CD4-positive, CD25-positive, alpha-beta regulatory T cell (primary cell): ENCODE measurements around the gene CYP46A1. TPM values are rescaled to one million over a fixed set of nuclear protein-coding genes. Genes with fewer than 3 reads are reported as not detected.

Experiments
- ATAC-seq, 2 donors: fragments of 150-1000 bp; cut with Tn5 transposase; one replicate each; pipeline ENCODE4 v1.10.0; 2021; ENCODE audit warnings: low read depth in 2 of 2, moderate number of reproducible peaks in 2 of 2, moderate library complexity in 1 of 2
- DNase-seq, 3 donors: peaks; one replicate each; pipeline versions ENCODE4 v3.0.0 to v3.0.0-alpha.2; 2012 to 2022; ENCODE audit warnings: mixed read lengths in 1 of 3
- H3K27ac ChIP-seq: one replicate; pipeline ENCODE4 v1.7.0; 2013; ENCODE audit warnings: mild to moderate bottlenecking, low read length; ENCODE audit not compliant: insufficient read depth, poor library complexity, severe bottlenecking
- H3K27me3 ChIP-seq: one replicate; pipeline ENCODE4 v1.7.0; 2013; ENCODE audit warnings: low read length; ENCODE audit not compliant: control insufficient read depth, insufficient read depth
- H3K36me3 ChIP-seq: one replicate; pipeline ENCODE4 v1.7.0; 2013; ENCODE audit warnings: mild to moderate bottlenecking, low read length, moderate library complexity; ENCODE audit not compliant: control insufficient read depth, insufficient read depth
- H3K4me1 ChIP-seq: 2 replicates; pipeline ENCODE4 v1.7.0; 2013; ENCODE audit warnings: mild to moderate bottlenecking, low read length; ENCODE audit not compliant: insufficient read depth, control insufficient read depth, poor library complexity, severe bottlenecking
- H3K4me3 ChIP-seq: one replicate; pipeline ENCODE4 v1.7.0; 2013; ENCODE audit warnings: low read depth, mild to moderate bottlenecking, low read length, moderate library complexity
- H3K9me3 ChIP-seq, 2 experiments: 1 replicate in 1 of 2; 2 replicates in 1 of 2; pipeline ENCODE4 v1.7.0; 2013; ENCODE audit warnings: low read length in 2 of 2, mild to moderate bottlenecking in 1 of 2, moderate library complexity in 1 of 2; ENCODE audit not compliant: control insufficient read depth in 2 of 2
- H3K27ac Mint-ChIP-seq, 3 donors: one replicate each; pipeline ENCODE4 v1.8.0; 2020 to 2022; ENCODE audit warnings: mild to moderate bottlenecking in 3 of 3, mixed read lengths in 3 of 3, moderate library complexity in 2 of 3
- H3K27me3 Mint-ChIP-seq: one replicate; pipeline ENCODE4 v1.8.0; 2022; ENCODE audit warnings: mild to moderate bottlenecking, mixed read lengths
- H3K36me3 Mint-ChIP-seq: one replicate; pipeline ENCODE4 v1.8.0; 2020; ENCODE audit warnings: mixed read lengths
- H3K4me1 Mint-ChIP-seq, 4 donors: one replicate each; pipeline ENCODE4 v1.8.0; 2020 to 2022; ENCODE audit warnings: mixed read lengths in 4 of 4, mild to moderate bottlenecking in 1 of 4
- H3K4me3 Mint-ChIP-seq, 4 donors: one replicate each; pipeline ENCODE4 v1.8.0; 2020 to 2022; ENCODE audit warnings: mild to moderate bottlenecking in 4 of 4, mixed read lengths in 4 of 4, moderate library complexity in 3 of 4
- H3K9me3 Mint-ChIP-seq, 7 donors: one replicate each; pipeline ENCODE4 v1.8.0; 2020 to 2022; ENCODE audit warnings: mixed read lengths in 7 of 7, mild to moderate bottlenecking in 3 of 7, moderate library complexity in 2 of 7
- polyA plus RNA-seq, 4 donors: library from polyadenylated mRNA; unstranded; fragments of 300-500 nt; fragmentation: Illumina TruSeq; gene quantifications; one replicate each; pipeline ENCODE4 v1.2.3, GENCODE V29; 2021
- total RNA-seq: library from RNA; stranded (reverse); gene quantifications from one replicate; pipeline ENCODE4 v1.2.3, GENCODE V29; 2022

The CYP46A1 gene
- total and polyA plus RNA-seq, 5 donors from 2014 or later, result not detected

DNA sequence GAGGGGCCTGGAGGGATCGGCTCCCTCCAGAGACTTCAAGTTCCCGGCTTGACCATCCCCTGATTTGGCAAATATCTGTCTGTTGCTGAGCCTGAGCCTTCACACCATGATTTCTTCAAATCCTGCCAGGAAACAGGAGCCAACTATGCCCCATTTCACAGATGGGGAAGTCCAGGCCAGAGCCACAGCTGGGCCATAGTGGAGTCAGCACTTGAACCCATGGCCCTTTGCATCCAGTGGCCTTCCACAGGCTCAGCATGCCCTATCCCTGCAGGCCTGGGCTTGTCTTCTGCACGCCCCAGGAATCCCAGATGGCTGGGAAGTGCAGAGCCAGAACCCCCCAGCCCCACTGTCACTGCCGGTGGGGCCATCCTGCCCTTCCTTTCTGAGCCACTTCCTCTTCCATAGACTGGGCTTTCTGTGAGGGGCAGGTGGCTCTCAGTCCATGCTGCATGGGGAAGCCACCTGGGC lies 44.9 kb downstream of the CYP46A1 start:
- H3K4me1 ChIP-seq, result peaks cover 10% of the 10 kb centered on the region
- peaks cover 29% of the 10 kb centered on the region for H3K27me3 Mint-ChIP-seq
- peaks cover 0 to 5% (median 0%) of the 10 kb centered on the region in 7 donors for H3K9me3 Mint-ChIP-seq
- no peak overlapping the region for H3K4me3 ChIP-seq
- H3K4me3 Mint-ChIP-seq, result no peak overlapping the region
- DNase-seq, result no peak
- no peaks in the 10 kb centered on the region for H3K36me3 Mint-ChIP-seq
- H3K36me3 ChIP-seq, result no peaks in the 10 kb centered on the region
- no peak overlapping the region for H3K27ac Mint-ChIP-seq
- H3K27ac ChIP-seq, result no peak overlapping the region
- no peaks in the 10 kb centered on the region for H3K9me3 ChIP-seq
- H3K27me3 ChIP-seq, result no peaks in the 10 kb centered on the region
- ATAC-seq, result no peak
- H3K4me1 Mint-ChIP-seq, result peaks cover 0 to 2% (median 0%) of the 10 kb centered on the region in 4 donors

- H3K27ac ChIP-seq, result no peak overlapping the region
- Mint-ChIP-seq H3K27ac (no peak overlapping the region), H3K4me1 (peaks cover 0 to 2% (median 0%) of the 10 kb centered on the region in 4 donors), H3K27me3 (peaks cover 29% of the 10 kb centered on the region), H3K4me3 (peak overlapping the region in 2 of 4 donors; percentile 15 to 57), H3K36me3 (no peaks in the 10 kb centered on the region), H3K9me3 (peaks cover 0 to 2% (median 0%) of the 10 kb centered on the region in 7 donors)
- H3K9me3 ChIP-seq, result no peaks in the 10 kb centered on the region
- H3K4me1 ChIP-seq, result peaks cover 10% of the 10 kb centered on the region
- H3K4me3 ChIP-seq, result no peak overlapping the region
- ATAC-seq, result peak in 1 of 2 donors; percentile 42
- peak; percentile 25 to 31 (median 28) for DNase-seq
- H3K27me3 ChIP-seq, result no peaks in the 10 kb centered on the region
- H3K36me3 ChIP-seq, result no peaks in the 10 kb centered on the region
Measured at GRCh38 chr14:99729991-99730875, 46.1 kb downstream of the CYP46A1 start.

GRCh38 chr14:99730876-99731546 lies 46.9 kb downstream of the CYP46A1 start:
- ATAC-seq, result no peak
- Histone ChIP-seq H3K27me3 (no peaks in the 10 kb centered on the region), H3K4me3 (no peak overlapping the region), H3K4me1 (peaks cover 10% of the 10 kb centered on the region), H3K9me3 (no peaks in the 10 kb centered on the region), H3K36me3 (no peaks in the 10 kb centered on the region), H3K27ac (no peak overlapping the region)
- peak overlapping the region in 2 of 4 donors; percentile 15 to 57 for H3K4me3 Mint-ChIP-seq
- H3K4me1 Mint-ChIP-seq, result peaks cover 0 to 2% (median 0%) of the 10 kb centered on the region in 4 donors
- DNase-seq, result no peak
- peaks cover 0 to 3% (median 0%) of the 10 kb centered on the region in 7 donors for H3K9me3 Mint-ChIP-seq
- no peaks in the 10 kb centered on the region for H3K36me3 Mint-ChIP-seq
- H3K27ac Mint-ChIP-seq, result no peak overlapping the region
- peaks cover 29% of the 10 kb centered on the region for H3K27me3 Mint-ChIP-seq

DNA sequence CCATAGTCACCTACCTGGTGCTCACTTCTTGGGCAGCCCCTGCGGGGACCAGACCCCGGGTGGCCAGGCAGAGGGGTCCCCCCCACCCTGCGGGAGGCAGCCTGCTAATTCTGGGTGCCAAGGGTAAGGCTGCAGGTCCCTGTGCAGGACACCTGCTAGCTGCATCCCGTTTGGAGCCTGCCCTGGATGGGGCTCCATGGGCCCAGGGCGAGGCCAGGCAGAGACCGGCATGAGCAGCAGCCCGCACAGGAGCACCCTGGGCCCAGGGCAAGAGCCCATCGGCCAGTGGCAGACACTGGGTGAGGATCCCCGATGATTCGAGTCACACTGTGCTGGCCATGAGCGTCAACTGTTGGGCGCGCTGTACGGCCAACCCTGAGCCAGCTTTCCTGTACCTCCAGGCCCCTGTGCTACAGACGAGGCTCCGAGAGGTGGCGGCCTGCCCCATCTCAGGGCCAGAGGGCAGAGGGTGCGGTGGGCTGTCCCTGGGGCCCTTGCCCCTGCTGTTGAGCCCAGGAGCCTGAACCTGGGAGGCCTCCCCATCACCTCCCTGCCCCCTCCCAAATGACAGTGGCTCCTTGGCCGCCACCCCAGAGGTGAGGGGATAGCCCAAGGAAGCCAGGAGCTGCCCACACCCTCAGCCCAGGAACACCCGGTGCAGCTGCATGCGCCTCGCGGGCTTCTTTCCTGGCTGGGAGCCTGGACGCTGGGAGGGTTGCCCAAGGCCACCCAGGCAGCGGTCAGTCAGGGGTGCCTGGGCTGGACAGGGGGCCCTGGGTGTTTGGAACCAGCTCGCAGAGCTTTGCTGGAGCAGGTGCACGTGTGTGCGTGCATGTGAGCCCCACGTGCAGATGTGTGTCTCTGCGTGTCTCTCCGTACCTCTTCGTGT lies 47.7 kb downstream of the CYP46A1 start:
- no peak for DNase-seq
- Histone ChIP-seq H3K4me3 (no peak overlapping the region), H3K27ac (no peak overlapping the region), H3K9me3 (no peaks in the 10 kb centered on the region), H3K4me1 (peaks cover 10% of the 10 kb centered on the region), H3K36me3 (no peaks in the 10 kb centered on the region), H3K27me3 (no peaks in the 10 kb centered on the region)
- Mint-ChIP-seq H3K36me3 (no peaks in the 10 kb centered on the region), H3K9me3 (peaks cover 0 to 2% (median 0%) of the 10 kb centered on the region in 7 donors), H3K4me1 (peaks cover 0 to 2% (median 0%) of the 10 kb centered on the region in 4 donors), H3K27me3 (peaks cover 27% of the 10 kb centered on the region), H3K27ac (no peak overlapping the region), H3K4me3 (no peak overlapping the region)
- ATAC-seq, result no peak

- Mint-ChIP-seq H3K4me1 (peaks cover 0 to 2% (median 0%) of the 10 kb centered on the region in 4 donors), H3K27ac (no peak overlapping the region), H3K36me3 (no peaks in the 10 kb centered on the region), H3K9me3 (peaks cover 0 to 2% (median 0%) of the 10 kb centered on the region in 7 donors), H3K27me3 (peaks cover 24% of the 10 kb centered on the region), H3K4me3 (no peak overlapping the region)
- H3K9me3 ChIP-seq, result no peaks in the 10 kb centered on the region
- no peaks in the 10 kb centered on the region for H3K36me3 ChIP-seq
- DNase-seq (no peak), ATAC-seq (no peak)
- no peak overlapping the region for H3K27ac ChIP-seq
- peaks cover 2% of the 10 kb centered on the region for H3K27me3 ChIP-seq
- no peak overlapping the region for H3K4me3 ChIP-seq
- H3K4me1 ChIP-seq, result peaks cover 10% of the 10 kb centered on the region
Measured at GRCh38 chr14:99732436-99733210, 48.5 kb downstream of the CYP46A1 start.

GRCh38 chr14:99733211-99733539 lies 49.1 kb downstream of the CYP46A1 start:
- Histone ChIP-seq H3K27ac (no peak overlapping the region), H3K27me3 (peaks cover 2% of the 10 kb centered on the region), H3K4me3 (no peak overlapping the region), H3K4me1 (peaks cover 10% of the 10 kb centered on the region), H3K9me3 (no peaks in the 10 kb centered on the region), H3K36me3 (no peaks in the 10 kb centered on the region)
- Mint-ChIP-seq H3K27me3 (peaks cover 24% of the 10 kb centered on the region), H3K4me1 (peaks cover 0 to 2% (median 0%) of the 10 kb centered on the region in 4 donors), H3K4me3 (no peak overlapping the region), H3K9me3 (peaks cover 0 to 2% (median 0%) of the 10 kb centered on the region in 7 donors), H3K27ac (no peak overlapping the region), H3K36me3 (no peaks in the 10 kb centered on the region)
- ATAC-seq, result no peak
- no peak for DNase-seq
